Gastrocnemius medialis (tissue), 4 donors: Measurements from ENCODE around the gene TOMM20.

ENCODE experiments used
- CTCF ChIP-seq, 5 experiments: fragments of 450-650 bp in 3 of 5; fragments of 200-600 bp in 2 of 5; sonication (generic) in 2 of 5; IDR thresholded peaks in 4 of 5; conservative IDR thresholded peaks in 1 of 5; 1 replicate in 4 of 5; 2 replicates in 1 of 5; pipeline ENCODE4 v1.5.1; 2016 to 2019; ENCODE audit warnings: antibody characterized with exemption in 5 of 5, mild to moderate bottlenecking in 3 of 5, moderate library complexity in 3 of 5
- POLR2A ChIP-seq, 2 donors: fragments of 450-650 bp; IDR thresholded peaks; one replicate each; pipeline ENCODE4 v1.6.1; 2017; ENCODE audit warnings: antibody characterized with exemption in 2 of 2, mild to moderate bottlenecking in 2 of 2, moderate library complexity in 2 of 2

DNA sequence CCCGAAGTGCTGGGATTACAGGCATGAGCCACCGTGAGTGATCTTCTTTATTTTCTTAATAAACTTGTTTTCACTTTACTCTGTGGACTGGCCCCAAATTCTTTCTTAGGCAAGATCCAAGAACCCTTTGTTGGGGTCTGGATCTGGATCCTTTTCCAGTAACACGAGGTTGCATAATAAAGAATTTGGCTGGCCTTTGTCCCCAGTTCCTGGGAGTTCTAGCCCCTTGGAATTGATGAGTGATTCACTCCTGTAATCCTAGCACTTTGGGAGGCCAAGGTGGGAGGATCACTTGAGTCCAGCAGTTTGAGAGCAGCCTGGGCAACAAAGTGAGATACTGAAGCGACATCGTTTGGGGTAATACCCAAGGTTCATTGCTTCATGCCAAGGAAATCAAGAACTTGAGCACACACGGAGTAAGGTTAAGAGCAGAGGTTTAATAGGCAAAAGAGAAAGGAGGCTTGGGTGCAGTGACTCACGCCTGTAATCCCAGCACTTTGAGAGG lies 2.2 kb upstream of the TOMM20 start:
- TF ChIP-seq CTCF (IDR thresholded peaks at IDR 0.05 in 4 of 5, conservative IDR thresholded peaks at IDR 0.05 in 1 of 5), result no peak
- no peak for TF ChIP-seq POLR2A (IDR thresholded peaks at IDR 0.05)
